GM21825 (cell line): Measurements from ENCODE around the gene CUEDC1.

Experiments
- ATAC-seq: cut with Tn5 transposase; IDR thresholded peaks from one replicate; pipeline ENCODE4 v1.9.1; 2021; ENCODE audit warnings: mild to moderate bottlenecking, moderate library complexity; ENCODE audit not compliant: unreplicated experiment

CUEDC1 gene

DNA sequence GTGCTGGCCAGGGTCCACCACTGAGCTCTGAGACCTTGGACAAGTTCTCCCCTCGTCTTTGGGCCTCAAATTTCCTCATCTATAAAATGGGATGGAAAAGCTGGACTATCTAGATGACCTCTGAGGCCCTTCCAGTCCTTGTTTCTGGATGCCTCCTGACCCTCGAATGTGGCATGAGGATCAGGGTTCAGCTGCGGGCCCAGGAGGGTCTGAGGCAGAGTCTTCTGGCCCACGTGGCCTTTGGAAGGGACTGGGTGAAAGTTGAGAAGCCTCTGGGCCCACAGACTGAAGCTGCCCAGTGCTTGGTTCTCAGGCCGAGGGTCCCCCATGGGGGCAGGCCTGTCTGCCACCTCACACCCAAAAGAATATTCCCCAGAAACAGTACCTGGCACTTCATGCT, 88.5 kb downstream of the CUEDC1 start:
- no peak for ATAC-seq

DNA sequence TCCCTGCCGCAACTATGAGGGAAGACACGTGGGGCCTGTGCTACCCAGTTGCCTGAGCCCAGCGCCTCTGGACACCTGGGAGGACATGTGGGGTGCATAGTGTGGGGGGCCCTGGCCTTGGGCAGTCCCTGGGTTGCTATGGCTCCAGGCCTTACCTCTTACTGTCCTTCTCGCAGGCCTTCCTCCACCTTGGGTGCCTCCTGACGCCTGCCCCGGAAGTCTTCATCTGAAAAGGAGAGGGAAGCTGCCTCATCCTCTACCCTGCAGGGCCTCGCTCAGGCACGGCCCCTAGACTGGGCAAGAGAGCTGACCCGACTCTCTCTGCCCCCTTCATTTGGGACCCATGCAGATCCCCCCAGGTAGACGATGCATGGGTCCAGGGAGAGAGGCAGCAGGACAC, 88.9 kb downstream of the CUEDC1 start:
- no peak for ATAC-seq

DNA sequence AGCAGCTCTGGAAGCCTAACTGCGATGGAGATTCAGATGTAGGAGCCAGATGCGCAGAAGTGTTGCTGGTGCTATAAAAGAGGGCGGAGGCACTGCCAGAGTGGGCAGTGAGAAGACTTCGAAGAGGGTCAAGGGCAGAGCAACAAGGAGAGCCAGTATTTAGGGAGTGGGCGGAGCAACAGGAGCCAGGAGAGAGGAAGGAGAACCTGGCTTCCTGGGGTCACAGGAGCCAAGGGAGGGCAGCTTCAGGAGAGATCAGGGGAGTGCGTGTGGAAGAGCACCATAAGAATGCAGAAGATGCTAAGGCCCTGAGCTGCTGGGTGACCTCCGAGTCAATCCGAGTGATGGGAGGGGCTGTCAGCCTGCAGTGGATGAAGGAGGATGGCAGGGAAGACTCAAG, 90.9 kb downstream of the CUEDC1 start:
- no peak for ATAC-seq

DNA sequence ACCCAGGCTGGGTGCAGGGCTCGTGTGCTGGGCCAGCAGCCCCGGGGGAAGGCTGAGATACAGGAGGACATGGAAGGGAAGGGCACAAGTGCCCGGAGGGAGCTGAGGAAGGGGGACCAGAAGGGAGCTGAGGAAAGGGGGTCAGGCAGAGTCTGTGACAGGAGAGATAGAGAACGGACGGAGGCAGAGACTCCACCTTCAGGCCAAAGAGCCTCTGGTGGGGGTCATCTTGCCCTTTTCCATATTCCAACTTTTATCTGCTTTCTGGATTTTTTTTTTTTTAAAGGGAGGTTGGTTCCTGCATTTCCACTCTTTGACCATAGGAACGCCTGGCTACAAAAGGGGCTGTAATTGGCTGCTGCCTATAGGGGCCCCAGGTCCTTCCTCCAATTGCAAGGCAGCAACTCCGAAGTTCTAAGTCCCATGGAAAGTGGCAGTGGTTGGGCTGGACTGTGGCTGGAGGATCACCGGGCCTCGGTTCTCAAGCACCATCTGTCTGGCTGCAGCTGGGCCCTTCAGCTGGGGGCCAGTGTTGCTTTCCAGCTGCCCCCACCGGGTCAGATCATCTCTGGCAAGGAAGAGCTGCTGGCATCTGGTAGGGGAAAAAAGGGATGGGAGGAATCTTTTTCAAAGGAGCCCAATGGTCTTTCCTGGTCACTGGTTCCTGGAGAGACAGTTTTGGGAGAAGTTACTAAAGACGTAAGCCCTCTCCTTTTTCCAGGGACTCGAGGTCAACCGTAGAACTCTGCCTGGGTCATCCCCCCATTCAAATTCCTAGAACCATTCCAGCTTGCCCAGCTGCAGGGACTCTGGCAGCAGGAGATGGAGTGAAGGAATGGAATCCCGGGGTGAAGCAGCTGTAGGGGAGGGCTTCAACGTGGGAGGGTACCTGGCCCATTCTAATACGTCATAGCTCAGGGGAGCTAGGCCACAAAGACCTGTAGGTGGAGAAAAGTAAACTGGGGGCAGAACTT, 92.2 kb downstream of the CUEDC1 start:
- ATAC-seq, result no peak

DNA sequence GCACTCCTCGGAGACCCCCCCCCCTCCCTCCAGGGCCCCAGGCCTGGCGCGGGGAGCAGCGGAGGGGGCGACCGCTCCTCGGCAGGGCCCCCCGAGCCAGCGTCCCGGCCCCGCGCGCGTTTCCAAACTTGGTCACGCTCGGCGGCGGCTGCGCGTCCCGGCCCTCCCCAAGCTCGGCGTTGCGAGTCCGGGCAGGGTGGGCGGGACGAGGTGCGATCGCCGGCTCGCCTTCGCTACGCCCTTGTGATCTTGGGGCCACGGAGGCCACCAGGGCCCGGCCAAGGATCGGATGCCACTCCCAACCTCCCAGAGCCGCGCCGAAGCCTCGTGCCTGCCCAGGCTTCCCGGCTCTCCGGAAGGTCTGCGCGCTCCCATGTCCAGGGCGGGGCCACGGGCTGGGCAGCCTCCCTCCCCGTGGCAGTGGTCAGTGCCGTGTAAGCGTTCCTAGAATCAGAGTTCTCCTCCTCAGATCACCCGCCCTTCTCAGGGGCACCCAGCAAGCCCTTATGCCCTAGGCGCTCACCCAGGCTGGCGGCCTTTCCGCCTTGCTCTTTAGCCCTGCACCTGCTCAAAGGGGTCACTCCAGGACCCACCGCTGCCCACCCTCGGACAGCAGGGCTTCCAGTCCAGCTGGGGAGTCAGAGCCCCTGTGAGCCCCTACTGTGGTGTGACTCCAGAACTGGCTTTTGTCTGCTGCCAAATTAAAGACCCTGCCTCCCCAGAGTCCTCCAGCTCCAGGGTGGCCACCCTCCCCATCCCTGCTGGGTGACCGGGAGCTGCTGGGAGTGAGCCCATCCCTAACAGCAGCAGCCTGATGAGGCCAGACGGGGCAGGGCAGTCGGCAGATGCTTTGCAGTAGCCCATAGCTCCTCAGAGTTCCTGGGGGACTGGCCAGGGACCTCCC, 93.2 kb downstream of the CUEDC1 start:
- ATAC-seq, result no peak

DNA sequence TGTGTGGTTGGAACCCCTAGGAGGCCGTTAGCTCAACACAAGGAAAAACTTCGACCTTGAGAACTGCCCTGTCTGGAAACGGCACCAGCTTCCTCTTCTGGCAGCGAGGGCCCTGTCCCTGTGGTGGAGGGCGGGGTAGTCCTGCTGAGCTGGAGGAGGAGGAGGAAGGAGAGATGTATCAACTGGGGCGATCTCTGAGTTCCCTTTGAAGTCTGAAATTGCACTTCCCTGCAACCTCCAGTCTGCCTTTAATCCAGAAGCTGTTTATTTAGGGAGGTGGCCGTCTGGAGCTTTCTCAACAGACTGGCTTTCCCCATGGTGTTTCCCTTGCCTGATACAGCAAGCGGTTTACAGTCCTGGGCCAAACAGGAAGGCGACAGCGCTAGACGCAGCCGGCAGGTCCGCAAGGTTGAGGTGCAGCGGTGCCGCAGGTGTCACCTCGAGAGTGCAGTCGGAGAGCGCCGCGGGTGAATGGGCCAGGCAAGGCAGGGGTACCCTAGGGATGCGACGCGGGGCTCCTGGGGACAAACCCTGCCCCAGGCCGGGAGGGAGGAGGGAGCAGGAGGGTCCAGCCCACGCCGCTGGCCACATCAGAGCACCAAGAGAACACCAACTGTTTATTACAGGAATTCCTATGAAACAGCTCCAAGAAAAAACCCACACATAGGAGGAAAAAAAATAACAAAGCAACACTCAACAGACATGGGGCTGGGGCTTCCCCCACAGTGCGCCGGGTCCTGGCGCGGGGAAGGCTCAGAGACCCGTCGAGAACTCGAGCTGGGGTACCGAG, 94.0 kb downstream of the CUEDC1 start:
- no peak for ATAC-seq

DNA sequence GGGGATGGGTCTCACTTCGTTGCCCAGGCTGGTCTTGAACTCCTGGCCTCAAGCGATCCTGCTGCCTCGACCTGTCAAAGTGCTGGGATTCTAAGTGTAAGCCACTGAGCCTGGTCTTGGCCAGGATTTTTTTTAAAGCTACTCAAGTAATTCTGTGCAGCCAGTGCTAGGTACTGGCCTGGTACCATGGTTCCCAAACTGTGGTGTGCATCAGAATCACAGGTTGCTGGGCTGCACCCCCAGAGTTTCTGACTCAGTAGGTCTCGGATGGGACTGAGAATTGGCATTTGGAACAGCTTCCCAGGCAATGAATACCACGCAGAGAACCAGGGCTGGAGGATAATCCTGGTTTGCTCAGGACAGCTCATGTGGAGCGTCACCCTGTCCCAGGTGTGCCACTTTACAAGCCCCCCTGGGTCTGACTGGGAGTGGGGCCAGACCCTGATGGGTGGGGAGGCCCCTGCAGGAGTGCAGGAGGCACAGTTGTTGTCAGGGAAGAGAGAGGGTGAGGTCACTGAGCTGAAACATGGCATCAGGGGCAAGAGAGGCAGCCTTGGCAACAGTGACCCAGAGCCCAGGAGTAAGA, 94.7 kb downstream of the CUEDC1 start:
- ATAC-seq, result no peak

DNA sequence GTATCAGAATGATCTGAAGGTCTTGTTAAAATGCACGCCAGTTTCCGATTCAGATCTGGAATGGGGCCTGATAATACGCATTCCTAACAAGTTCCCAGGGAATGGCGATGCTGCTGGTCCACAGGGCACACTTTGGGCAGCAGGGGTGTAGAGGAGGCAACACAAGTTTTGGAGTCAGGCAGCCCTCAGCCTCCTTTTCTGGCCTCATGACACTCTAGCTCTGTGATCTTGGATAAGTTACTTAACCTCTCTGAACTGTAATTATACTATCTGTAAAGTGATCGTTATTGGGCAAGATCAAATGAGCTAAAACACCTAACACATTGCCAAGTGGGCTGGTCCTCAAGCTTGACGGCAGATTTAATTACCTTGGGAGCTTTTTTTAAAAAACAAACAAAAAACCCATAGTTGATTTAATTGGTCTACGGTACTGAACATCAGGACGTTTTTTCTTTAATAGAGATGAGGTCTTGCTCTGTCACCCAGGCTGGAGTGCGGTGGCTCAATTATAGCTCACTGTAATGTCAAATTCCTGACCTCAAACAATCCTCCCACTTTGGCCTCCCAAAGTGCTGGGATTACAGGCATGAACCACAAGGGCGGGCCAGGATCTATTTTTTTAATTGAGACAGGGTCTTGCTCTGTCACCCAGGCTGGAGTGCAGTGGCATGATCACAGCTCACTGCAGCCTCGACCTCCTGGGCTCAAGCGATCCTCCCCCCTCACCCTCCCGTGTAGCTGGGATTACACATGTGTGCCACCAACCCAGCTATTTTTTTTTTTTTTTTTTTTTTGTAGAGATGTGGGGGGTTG, 95.4 kb downstream of the CUEDC1 start:
- ATAC-seq, result no peak

DNA sequence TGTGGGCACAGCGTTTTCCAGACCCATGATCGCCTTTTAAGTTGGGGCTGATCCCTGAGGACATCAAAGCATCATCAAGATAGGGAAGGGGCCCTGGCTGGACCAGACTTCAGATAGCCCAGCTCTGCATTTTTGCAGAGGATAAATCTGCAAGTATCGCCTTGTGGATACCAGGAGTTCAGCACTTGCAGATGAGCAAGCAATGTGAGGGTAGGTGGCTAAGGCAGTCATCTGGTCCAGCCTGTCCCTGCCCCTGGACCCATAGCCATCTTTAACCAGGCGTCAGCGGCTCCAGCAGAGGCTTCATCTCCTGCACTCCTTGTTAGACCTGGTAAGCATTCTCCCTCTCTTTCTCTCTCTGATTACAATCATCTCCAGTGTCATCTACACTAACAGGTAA, 96.4 kb downstream of the CUEDC1 start:
- ATAC-seq, result no peak

DNA sequence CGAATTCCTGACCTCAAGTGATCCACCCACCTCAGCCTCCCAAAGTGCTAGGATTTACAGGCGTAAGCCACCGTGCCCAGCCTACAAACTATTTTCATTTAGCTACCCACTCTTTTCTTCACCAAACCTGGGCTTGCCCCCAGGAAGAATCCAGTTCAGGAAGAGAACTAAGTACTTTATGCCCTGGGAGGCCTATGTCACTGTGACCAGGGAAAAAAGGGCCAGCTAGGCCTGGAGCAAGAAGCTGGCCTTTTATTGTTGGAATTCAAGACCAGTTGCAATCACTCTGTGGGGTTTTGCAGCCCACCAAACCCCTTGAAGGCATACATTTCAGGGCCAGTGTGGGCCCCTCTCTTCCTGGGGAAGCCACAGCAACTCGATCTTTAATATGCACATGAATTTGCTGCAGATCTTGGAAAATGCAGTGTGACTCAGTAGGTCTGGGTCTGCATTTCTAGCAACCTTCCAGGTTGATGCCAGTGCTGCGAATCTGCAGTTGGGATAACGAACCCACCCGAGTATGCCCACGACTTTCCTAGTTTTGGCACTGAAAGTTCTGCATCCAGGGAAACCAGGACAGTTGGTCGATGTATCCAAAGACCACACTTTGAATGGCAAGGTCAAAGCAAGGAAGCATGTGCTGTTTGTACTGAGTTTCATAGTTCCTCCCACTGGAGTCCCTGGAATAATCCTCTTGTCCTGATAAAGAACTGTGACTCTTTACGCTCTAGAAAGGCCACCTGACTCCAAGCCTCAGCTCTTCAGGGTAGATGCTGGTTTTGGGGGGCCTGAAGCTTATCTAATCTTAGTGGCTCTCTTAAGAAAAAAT, 98.2 kb downstream of the CUEDC1 start:
- no peak for ATAC-seq

DNA sequence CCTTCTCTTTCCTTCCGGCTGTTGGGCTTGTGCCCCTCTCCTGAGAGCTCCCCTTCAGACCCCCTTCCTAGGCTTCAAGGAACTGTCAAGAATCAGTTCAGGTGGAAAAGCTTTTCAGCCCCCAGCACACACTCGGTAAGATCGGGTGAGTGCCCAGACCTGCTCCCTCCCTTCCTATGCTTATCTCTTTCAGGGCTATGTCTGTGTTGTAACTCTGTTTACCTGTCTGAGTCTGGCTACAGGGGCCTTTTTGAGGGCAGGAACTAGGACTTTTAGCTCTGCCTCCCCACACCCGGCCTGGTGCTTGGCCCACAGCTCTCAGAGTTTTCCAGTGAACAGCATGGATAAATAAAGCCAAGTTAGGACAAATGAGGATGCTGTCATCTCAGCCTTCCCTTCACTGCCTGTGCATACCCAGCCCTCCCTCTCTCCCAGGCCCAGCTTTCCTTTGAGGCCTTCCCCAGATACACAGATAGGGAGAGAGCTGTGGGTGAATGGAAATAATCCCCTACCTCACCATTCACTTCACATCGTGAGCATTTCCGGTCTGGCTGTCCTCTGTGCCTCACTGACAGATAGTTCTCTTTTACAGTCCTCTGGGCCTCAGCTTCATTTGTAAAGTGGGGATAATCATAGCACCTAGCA, 99.7 kb downstream of the CUEDC1 start:
- no peak for ATAC-seq

DNA sequence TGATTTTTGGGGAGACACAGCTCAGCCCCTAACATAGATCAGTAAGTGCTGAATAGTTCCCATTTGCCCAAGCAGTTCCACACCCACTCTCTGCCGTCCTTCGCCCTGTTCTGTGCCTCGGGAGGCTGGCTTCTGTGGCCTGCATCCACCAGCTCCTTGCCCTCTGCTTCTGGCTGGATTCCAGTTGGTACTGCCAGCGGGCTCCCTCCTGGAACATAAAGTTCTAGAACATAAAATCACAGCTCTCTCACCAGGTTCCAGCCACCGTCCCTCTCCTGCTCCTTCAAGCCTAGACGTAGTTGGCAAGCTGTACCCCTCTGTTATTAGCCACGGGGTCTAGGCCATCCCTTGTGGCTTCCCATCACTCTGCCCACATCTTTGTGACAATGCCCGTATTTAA, 101.5 kb downstream of the CUEDC1 start:
- no peak for ATAC-seq

DNA sequence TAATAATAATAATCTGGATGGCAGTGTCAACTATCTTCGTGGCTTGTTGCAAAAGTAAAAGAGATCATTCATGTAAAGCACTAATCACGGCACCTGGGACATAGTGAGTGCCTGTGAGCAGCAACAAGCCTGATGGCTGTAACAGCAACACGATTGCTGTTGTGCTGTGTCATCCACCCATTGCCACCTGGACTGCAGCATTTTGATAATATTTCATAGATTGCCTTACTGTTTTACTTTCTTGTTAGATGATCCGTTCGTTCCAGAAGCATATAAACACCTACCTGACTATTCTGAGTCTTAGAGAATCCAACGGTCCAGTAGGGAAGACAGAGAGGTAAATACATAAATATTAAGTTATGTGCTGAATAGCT, 102.3 kb downstream of the CUEDC1 start:
- ATAC-seq, result no peak

DNA sequence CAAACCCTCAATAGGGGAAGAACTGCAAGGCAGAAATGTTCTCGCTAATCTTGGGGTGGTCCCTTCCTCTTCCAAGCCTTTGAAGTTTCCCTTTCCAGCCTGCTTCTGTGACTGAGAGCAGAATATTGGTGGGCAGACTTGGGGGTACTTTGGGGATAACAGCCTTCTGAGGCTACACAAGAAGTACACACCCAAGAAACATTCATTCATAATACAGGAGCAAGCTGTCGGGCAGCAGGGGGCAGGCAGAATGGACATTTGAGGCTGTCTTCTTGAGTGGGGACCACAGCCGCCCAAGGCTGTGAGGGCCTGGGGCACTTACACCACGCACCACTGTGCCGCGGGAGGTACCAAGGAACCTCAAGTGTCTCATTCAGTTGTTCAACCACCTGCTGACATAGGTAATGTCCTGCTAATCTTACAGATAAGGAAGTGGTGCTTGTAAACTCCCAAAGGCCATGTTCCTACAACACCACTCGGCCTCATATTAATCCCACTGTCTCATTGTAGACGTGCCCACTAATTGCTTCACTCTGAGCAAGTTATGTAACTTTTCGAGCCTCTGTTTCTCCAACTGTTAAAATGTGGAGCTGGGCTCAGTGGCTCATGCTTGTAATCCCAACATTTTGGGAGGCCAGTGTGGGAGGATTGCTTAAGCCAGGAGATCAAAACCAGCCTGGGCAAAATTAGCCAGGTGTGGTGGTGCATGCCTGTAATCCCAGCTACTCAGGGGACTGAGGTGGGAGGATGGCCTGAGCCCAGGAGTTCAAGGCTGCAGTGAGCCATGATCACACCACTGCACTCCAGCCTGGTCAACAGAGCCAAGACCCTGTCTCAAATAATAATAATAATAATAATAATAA, 102.9 kb downstream of the CUEDC1 start:
- no peak for ATAC-seq

DNA sequence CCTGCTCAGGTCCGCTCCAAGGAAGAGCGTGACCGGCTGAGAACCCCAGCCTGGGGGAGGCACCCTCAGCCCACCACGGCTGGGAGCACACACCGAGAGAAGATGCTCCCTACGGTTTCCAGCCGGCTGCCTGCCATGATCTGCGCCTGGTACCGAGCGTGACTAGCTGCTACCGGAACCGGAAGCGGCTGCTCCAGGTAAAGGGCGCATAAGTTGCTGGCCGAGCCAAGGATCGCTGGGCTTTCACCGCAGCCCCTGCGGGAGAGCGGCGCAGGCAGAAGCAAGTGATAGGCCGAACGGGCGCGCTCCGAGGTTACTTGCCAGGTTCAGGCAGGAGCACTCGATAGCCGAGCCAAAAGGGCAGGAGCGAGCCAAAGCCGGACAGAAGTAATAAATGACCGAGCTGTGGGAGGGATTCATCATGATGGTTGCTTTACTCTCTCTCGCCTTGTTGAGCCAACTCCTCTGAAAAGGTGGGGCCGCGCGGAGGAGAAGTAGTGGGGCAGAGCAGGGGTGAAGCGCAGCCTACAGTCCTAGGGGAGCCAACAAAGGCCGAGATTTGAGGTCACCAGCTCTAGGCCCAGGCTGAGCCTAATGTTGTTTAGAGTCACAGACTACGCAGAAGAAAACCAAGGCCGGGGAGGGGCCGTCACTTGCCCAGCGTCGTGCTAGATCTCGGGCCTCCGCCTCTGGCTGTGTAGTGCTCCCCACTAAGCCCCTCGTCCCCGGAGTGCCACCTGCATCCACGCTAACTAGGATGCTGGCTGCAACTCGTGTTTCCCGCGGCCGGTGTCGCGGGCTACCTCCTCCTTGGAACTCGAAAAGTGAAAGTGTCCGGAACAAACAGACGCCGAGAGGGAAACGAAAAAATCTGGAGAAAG, 105.1 kb downstream of the CUEDC1 start, which contains the start of gene MRPS23:
Gene MRPS23 (minus strand): TSS at position 171 of the 881 bp plus-strand sequence. CDS start 34 bp downstream, at position 137.
- peak; percentile 90 for ATAC-seq

DNA sequence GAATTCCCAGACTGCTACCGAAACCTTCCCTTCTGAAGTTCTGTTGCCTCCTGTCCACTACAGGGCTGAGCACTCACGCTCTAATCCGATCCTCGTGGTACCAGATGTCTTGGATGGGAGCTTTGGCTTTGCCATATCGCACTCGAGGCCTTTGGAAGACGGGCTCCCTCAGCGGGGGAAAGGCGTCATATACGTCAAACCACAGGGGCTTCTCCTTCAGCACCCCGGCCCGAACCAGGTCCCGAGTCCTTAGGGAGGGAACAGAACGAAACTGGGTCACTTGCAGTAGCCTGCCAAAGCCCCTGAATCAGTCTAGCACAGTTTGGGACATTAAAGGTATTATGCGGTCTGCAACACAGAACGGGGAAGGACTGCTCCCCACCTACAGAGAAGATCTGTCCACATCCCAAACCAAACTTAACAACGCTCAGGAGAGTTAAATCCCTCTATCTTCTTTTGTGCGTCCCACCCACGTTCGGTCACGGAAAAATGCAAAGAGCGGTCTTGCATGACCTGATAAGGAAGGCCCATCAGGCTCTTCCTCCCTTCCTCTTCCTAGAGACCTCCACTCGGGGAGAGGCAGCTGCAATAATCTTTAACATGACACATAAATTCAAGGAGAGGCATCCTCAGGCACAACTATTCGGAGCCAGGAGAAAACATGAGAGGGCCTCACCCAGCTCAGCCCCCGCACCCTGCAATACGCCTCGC, 105.9 kb downstream of the CUEDC1 start:
- ATAC-seq, result no peak
